GM20000 (cell line): ENCODE results near the gene SIGLEC6.
"Not testable (repeated sequence)": the region's sequence is repeated elsewhere in the genome, so short reads cannot be mapped to it uniquely, and the experiment has no call there.

ENCODE experiments used
- DNase-seq: peaks from one replicate; pipeline ENCODE4 v3.0.0; 2012; ENCODE audit warnings: low spot score
- CTCF ChIP-seq: IDR thresholded peaks from 2 replicates; pipeline ENCODE4 v1.5.1; 2012; ENCODE audit warnings: mild to moderate bottlenecking, control low read depth; ENCODE audit errors: extremely low read depth, missing control alignments

SIGLEC6 gene

GRCh38 chr19:51501594-51502263, 29.7 kb downstream of the SIGLEC6 start, which contains the start of gene SIGLEC12:
Gene SIGLEC12 (minus strand): TSS chr19:51501800. CDS start chr19:51501733, 67 bp downstream.
- no peak for TF ChIP-seq CTCF
- DNase-seq, result no peak

- DNase-seq, result not testable (repeated sequence)
Measured at GRCh38 chr19:51500931-51501330, 30.5 kb downstream of the SIGLEC6 start.

GRCh38 chr19:51497666-51498065, 33.8 kb downstream of the SIGLEC6 start:
- TF ChIP-seq CTCF, result no peak
- DNase-seq, result no peak

GRCh38 chr19:51493776-51494175, 37.7 kb downstream of the SIGLEC6 start:
- TF ChIP-seq CTCF, result no peak
- no peak for DNase-seq

- no peak for TF ChIP-seq CTCF
- no peak for DNase-seq
Measured at GRCh38 chr19:51491586-51491985, 39.9 kb downstream of the SIGLEC6 start.

- TF ChIP-seq CTCF, result no peak
Measured at GRCh38 chr19:51490676-51491075, 40.8 kb downstream of the SIGLEC6 start.

GRCh38 chr19:51489113-51489512, 42.4 kb downstream of the SIGLEC6 start:
- no peak for TF ChIP-seq CTCF
- no peak for DNase-seq

More at GRCh38 chr19:51490676-51491075, 40.8 kb downstream of the SIGLEC6 start:
- DNase-seq, result no peak

GRCh38 chr19:51488491-51488890, 43.0 kb downstream of the SIGLEC6 start:
- no peak for TF ChIP-seq CTCF
- no peak for DNase-seq
